GM12801 (cell line): ENCODE measurements around the gene NR2F6.

Experiments
- TF ChIP-seq, protein P1 (sequence below): IDR thresholded peaks from one replicate; pipeline ENCODE4 v1.5.1; 2011; ENCODE audit warnings: control low read depth; ENCODE audit not compliant: insufficient read length; ENCODE audit errors: extremely low read depth

NR2F6 gene

DNA sequence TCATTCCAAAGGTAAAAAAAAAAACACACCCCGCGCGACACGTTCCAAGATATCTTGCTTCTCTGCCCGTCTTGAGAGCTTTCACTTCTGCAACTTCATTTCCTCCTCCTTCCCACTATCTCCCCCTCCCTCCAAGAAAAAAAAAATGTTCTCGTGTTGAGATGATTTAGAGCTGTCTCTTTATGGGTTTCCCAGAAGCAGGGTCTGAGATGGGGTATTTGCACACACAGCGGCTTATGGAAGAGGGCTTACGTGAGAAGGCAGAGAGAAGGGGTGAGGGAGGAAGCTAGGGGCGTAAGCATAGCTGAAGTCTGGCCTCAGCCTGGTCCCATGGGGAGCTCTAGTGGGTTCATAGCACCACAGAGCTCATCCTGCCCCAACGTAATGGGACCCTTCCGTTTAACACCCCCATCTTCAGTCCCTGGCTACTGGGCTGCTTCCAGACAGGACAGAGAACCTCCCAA, 61.8 kb downstream of the NR2F6 start:
- TF ChIP-seq, protein P1, sequence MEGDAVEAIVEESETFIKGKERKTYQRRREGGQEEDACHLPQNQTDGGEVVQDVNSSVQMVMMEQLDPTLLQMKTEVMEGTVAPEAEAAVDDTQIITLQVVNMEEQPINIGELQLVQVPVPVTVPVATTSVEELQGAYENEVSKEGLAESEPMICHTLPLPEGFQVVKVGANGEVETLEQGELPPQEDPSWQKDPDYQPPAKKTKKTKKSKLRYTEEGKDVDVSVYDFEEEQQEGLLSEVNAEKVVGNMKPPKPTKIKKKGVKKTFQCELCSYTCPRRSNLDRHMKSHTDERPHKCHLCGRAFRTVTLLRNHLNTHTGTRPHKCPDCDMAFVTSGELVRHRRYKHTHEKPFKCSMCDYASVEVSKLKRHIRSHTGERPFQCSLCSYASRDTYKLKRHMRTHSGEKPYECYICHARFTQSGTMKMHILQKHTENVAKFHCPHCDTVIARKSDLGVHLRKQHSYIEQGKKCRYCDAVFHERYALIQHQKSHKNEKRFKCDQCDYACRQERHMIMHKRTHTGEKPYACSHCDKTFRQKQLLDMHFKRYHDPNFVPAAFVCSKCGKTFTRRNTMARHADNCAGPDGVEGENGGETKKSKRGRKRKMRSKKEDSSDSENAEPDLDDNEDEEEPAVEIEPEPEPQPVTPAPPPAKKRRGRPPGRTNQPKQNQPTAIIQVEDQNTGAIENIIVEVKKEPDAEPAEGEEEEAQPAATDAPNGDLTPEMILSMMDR, result no peak

DNA sequence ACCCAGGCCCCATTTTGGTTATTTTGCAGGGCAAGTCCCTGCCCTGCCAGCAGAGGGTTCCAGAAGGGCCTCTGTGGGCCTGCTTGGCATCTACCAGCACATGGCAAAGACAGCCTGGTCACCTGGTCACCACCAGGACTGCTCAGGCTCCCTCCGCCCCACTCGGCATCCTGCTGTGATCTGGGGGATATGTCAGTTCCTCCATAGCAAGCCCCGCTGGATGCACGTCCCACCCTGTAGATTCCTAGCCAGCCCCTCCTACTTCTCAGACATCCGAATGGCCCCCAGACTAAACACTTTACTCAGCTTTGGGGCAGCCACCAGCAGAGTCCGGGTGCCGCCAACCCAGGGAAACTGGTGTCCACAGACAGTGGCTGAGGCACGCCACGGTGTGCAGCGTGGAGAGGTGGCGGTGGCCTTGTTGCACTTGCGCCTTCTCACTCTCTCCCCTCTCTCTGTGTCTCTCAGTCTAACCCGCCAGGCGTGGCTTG, 62.4 kb downstream of the NR2F6 start:
- TF ChIP-seq, protein P1, result no peak
